Astrocyte of the spinal cord (primary cell): Measurements from ENCODE around the gene TTC22.

Experiments used
- DNase-seq: peaks from one replicate; pipeline ENCODE4 v3.0.0; 2011; ENCODE audit warnings: low read depth, low spot score
- H3K4me3 ChIP-seq: 2 replicates; pipeline ENCODE4 v1.5.1; 2011; ENCODE audit warnings: low read depth, mild to moderate bottlenecking, low read length, moderate library complexity
- CTCF ChIP-seq: IDR thresholded peaks from 2 replicates; pipeline ENCODE4 v1.5.1; 2012; ENCODE audit warnings: low read depth, mild to moderate bottlenecking, low read length, inconsistent platforms
- in situ Hi-C: cut with HindIII; loops from 2 replicates; pipeline ENCODE4 v1.10.0; 2017; ENCODE audit warnings: low sequenced_read_pairs

The TTC22 gene

GRCh38 chr1:54835131-54835898, 34.2 kb upstream of the TTC22 start:
- no peak for TF ChIP-seq CTCF
- in situ Hi-C loops = no loop called here
- no peak overlapping the region for H3K4me3 ChIP-seq
- DNase-seq = no peak

- in situ Hi-C loops = no loop called here
- TF ChIP-seq CTCF = no peak
- H3K4me3 ChIP-seq = no peak overlapping the region
- no peak for DNase-seq
Measured at GRCh38 chr1:54834007-54834541, 33.0 kb upstream of the TTC22 start.

- DNase-seq = no peak
- in situ Hi-C loops = no loop called here
- no peak overlapping the region for H3K4me3 ChIP-seq
- TF ChIP-seq CTCF = no peak
Measured at GRCh38 chr1:54833121-54833520, 32.0 kb upstream of the TTC22 start.

- H3K4me3 ChIP-seq = no peak overlapping the region
- DNase-seq = no peak
- in situ Hi-C loops = no loop called here
- no peak for TF ChIP-seq CTCF
Measured at GRCh38 chr1:54826226-54826816, 25.2 kb upstream of the TTC22 start.

- H3K4me3 ChIP-seq = no peak overlapping the region
- DNase-seq = no peak
- in situ Hi-C loops = no loop called here
- TF ChIP-seq CTCF = no peak
Measured at GRCh38 chr1:54825696-54826095, 24.6 kb upstream of the TTC22 start.

- no peak for DNase-seq
- no peak overlapping the region for H3K4me3 ChIP-seq
- TF ChIP-seq CTCF = no peak
- in situ Hi-C loops = no loop called here
Measured at GRCh38 chr1:54823670-54824069, 22.5 kb upstream of the TTC22 start.
